ENCODE measurements around the gene FREM1. TPM values are rescaled to one million over a fixed set of nuclear protein-coding genes. Genes with fewer than 3 reads are reported as not detected.

FREM1 gene
- total and polyA plus RNA-seq, 2 of the 13 experiments (the other 11 are each of a cell fraction or from before 2014, with no cell fraction given): 64.3 to 202 TPM

DNA sequence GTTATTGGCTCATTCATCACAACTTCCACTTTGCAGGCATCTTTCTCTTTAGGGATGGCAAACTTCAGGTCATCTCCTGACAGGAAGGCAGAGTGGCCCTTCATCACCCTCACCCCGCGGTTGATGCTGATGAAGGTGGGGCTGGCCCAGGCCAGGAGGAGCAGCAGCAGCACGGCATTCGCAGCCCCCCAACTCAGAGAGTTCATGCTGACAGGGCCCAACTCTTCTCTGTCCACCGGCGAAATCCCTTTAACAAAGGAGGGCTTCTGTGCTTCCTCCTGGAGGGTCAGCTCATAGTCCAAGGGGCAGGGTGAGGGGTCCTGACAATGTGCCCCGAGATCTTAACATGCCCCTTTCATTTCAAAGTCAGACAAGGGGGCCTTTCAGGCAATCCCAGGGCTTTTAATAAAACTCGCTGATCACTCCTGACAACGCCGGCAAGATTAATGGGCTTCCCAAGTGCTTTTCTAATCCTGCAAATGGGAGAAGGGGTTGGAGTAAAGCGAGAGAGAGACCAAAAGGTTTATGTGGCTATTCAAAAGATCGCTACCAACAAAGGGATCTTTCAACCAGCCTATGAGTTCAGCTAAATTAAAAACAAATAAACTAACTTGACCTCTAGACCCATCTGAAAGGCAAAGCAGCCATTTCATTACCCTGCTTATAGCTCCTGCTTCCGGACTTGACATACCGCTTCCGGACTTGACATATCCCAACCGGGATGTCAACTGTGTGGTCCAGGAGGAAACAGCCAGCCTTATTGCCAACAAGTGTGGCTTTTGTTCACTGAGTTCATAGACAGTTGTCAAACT, 41.2 kb downstream of the FREM1 start (continued):
- TF ChIP-seq ARHGAP35 (CRISPR knock-in tag; IDR thresholded peaks at IDR 0.05; ENCODE audit: borderline replicate concordance) (peak; percentile 73; the same call in 1 of the 2 replicates), ZNF552 (CRISPR knock-in tag; IDR thresholded peaks at IDR 0.05; ENCODE audit: borderline replicate concordance) (no peak), ZNF224 (CRISPR knock-in tag; IDR thresholded peaks at IDR 0.05) (no peak; the same call in 1 of the 2 replicates), ZNF556 (CRISPR knock-in tag; IDR thresholded peaks at IDR 0.05; ENCODE audit: borderline replicate concordance) (no peak; the same call in 1 of the 2 replicates), REPIN1 (CRISPR knock-in tag; IDR thresholded peaks at IDR 0.05; ENCODE audit: borderline replicate concordance, low read depth) (peak; percentile 61; the same call in 1 of the 2 replicates), ZBTB1 (CRISPR knock-in tag; IDR thresholded peaks at IDR 0.05; ENCODE audit: borderline replicate concordance) (no peak), ZNF557 (CRISPR knock-in tag; IDR thresholded peaks at IDR 0.05) (no peak), ZNF652 (CRISPR knock-in tag; IDR thresholded peaks at IDR 0.05; ENCODE audit: borderline replicate concordance, low read depth) (peak; percentile 45; the same call in 1 of the 2 replicates), CEBPG (CRISPR knock-in tag; IDR thresholded peaks at IDR 0.05) (peak; percentile 74), CHCHD3 (CRISPR knock-in tag; IDR thresholded peaks at IDR 0.05) (no peak), ZNF33B (CRISPR knock-in tag; IDR thresholded peaks at IDR 0.05) (peak; percentile 38; the same call in 1 of the 2 replicates), PHF21A (CRISPR knock-in tag; IDR thresholded peaks at IDR 0.05) (peak; percentile 83), ARID2 (CRISPR knock-in tag; IDR thresholded peaks at IDR 0.05; ENCODE audit: borderline replicate concordance) (0 out of 2 replicates have a peak, but pooled peaks have one; percentile 73), ZNF33A (CRISPR knock-in tag; IDR thresholded peaks at IDR 0.05; ENCODE audit: borderline replicate concordance) (no peak; the same call in 1 of the 2 replicates), ZBTB20 (CRISPR knock-in tag; IDR thresholded peaks at IDR 0.05; ENCODE audit: borderline replicate concordance, low read depth) (no peak; the same call in none of the 2 replicates), ELF3 (CRISPR knock-in tag; IDR thresholded peaks at IDR 0.05) (peak; percentile 99), ETV5 (CRISPR knock-in tag; IDR thresholded peaks at IDR 0.05; ENCODE audit: borderline replicate concordance) (peak; percentile 100), THAP11 (CRISPR knock-in tag; IDR thresholded peaks at IDR 0.05) (peak; percentile 69), ZNF75D (CRISPR knock-in tag; IDR thresholded peaks at IDR 0.05; ENCODE audit: borderline replicate concordance) (no peak), SMAD3 (CRISPR knock-in tag; IDR thresholded peaks at IDR 0.05) (0 out of 2 replicates have a peak, but pooled peaks have one; percentile 39), ERF (CRISPR knock-in tag; IDR thresholded peaks at IDR 0.05) (peak; percentile 62; the same call in 1 of the 2 replicates)
- TF ChIP-seq, protein P1, sequence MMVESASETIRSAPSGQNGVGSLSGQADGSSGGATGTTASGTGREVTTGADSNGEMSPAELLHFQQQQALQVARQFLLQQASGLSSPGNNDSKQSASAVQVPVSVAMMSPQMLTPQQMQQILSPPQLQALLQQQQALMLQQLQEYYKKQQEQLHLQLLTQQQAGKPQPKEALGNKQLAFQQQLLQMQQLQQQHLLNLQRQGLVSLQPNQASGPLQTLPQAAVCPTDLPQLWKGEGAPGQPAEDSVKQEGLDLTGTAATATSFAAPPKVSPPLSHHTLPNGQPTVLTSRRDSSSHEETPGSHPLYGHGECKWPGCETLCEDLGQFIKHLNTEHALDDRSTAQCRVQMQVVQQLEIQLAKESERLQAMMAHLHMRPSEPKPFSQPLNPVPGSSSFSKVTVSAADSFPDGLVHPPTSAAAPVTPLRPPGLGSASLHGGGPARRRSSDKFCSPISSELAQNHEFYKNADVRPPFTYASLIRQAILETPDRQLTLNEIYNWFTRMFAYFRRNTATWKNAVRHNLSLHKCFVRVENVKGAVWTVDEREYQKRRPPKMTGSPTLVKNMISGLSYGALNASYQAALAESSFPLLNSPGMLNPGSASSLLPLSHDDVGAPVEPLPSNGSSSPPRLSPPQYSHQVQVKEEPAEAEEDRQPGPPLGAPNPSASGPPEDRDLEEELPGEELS (CRISPR knock-in tag; IDR thresholded peaks at IDR 0.05): peak; percentile 92
- TF ChIP-seq, protein P2, sequence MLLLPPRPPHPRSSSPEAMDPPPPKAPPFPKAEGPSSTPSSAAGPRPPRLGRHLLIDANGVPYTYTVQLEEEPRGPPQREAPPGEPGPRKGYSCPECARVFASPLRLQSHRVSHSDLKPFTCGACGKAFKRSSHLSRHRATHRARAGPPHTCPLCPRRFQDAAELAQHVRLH (CRISPR knock-in tag; IDR thresholded peaks at IDR 0.05; ENCODE audit: borderline replicate concordance, low read depth): peak; percentile 76; the same call in 1 of the 2 replicates
- TF ChIP-seq, protein P3, sequence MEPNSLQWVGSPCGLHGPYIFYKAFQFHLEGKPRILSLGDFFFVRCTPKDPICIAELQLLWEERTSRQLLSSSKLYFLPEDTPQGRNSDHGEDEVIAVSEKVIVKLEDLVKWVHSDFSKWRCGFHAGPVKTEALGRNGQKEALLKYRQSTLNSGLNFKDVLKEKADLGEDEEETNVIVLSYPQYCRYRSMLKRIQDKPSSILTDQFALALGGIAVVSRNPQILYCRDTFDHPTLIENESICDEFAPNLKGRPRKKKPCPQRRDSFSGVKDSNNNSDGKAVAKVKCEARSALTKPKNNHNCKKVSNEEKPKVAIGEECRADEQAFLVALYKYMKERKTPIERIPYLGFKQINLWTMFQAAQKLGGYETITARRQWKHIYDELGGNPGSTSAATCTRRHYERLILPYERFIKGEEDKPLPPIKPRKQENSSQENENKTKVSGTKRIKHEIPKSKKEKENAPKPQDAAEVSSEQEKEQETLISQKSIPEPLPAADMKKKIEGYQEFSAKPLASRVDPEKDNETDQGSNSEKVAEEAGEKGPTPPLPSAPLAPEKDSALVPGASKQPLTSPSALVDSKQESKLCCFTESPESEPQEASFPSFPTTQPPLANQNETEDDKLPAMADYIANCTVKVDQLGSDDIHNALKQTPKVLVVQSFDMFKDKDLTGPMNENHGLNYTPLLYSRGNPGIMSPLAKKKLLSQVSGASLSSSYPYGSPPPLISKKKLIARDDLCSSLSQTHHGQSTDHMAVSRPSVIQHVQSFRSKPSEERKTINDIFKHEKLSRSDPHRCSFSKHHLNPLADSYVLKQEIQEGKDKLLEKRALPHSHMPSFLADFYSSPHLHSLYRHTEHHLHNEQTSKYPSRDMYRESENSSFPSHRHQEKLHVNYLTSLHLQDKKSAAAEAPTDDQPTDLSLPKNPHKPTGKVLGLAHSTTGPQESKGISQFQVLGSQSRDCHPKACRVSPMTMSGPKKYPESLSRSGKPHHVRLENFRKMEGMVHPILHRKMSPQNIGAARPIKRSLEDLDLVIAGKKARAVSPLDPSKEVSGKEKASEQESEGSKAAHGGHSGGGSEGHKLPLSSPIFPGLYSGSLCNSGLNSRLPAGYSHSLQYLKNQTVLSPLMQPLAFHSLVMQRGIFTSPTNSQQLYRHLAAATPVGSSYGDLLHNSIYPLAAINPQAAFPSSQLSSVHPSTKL (CRISPR knock-in tag; IDR thresholded peaks at IDR 0.05): peak; percentile 93
